Endothelial cell of umbilical vein (primary cell): Measurements from ENCODE around the gene GBP6. TPM values are rescaled to one million over a fixed set of nuclear protein-coding genes. Genes with fewer than 3 reads are reported as not detected.

Source experiments
- BruUV-seq: library from RNA; stranded (reverse); fragments of 400-500 nt; replicated peaks from 2 replicates; lab custom pipeline; 2021; lab: Mats Ljungman, UMichigan
- CTCF ChIA-PET: fragments of 300-600, 350-600 bp; sonication (Branson Sonifier 250); formaldehyde crosslinking; loops from one replicate; lab custom pipeline; 2021; ENCODE audit warnings: antibody characterized with exemption, inconsistent platforms; lab: Charles Lee
- POLR2A ChIA-PET: fragments of 300-600, 350-600 bp; sonication (Branson Sonifier 250); formaldehyde crosslinking; loops from one replicate; lab custom pipeline; 2021; ENCODE audit warnings: antibody characterized with exemption, inconsistent platforms; lab: Charles Lee
- DNase-seq: peaks from one replicate; pipeline ENCODE4 v3.0.0-alpha.2; 2011; ENCODE audit warnings: low read depth, low spot score
- FAIRE-seq: peaks from 2 replicates; lab custom pipeline; 2011; peaks lifted over from hg19 to GRCh38; lab: Jason Lieb, UNC
- H2AFZ ChIP-seq: 2 replicates; pipeline ENCODE4 v1.6.0; 2012; ENCODE audit warnings: low read depth, low read length, control low read depth, inconsistent platforms
- H3K27ac ChIP-seq: 2 replicates; pipeline ENCODE4 v1.5.1; 2011; ENCODE audit warnings: low read depth, mild to moderate bottlenecking, control low read depth, low read length, moderate library complexity; ENCODE audit not compliant: insufficient read depth
- H3K27me3 ChIP-seq, 2 experiments: 2 replicates each; pipeline versions ENCODE4 v1.6.0 to v1.6.1; 2011; ENCODE audit warnings: low read length in 2 of 2, mixed read lengths in 1 of 2; ENCODE audit not compliant: control insufficient read depth in 2 of 2, insufficient read depth in 2 of 2
- H3K36me3 ChIP-seq, 2 experiments: 2 replicates in 1 of 2; 3 replicates in 1 of 2; pipeline ENCODE4 v1.5.1; 2011; ENCODE audit warnings: low read length in 2 of 2, mild to moderate bottlenecking in 1 of 2, moderate library complexity in 1 of 2; ENCODE audit not compliant: control insufficient read depth in 2 of 2, insufficient read depth in 2 of 2; ENCODE audit errors: extremely low read depth in 1 of 2
- H3K4me1 ChIP-seq: 3 replicates; pipeline ENCODE4 v1.5.1; 2011; ENCODE audit warnings: mild to moderate bottlenecking, low read length; ENCODE audit not compliant: control insufficient read depth, insufficient read depth; ENCODE audit errors: extremely low read depth
- H3K4me2 ChIP-seq: 2 replicates; pipeline ENCODE4 v1.6.1; 2011; ENCODE audit warnings: low read length, control low read depth, mixed read lengths; ENCODE audit not compliant: insufficient read depth
- H3K4me3 ChIP-seq, 3 experiments: fragments of 200-600 bp in 1 of 3; sonication (generic), shearing (Covaris generic) in 1 of 3; replicated peaks in 1 of 3; 2 replicates each; pipeline ENCODE4 v1.5.1; 2011 to 2016; ENCODE audit warnings: control low read depth in 3 of 3, low read length in 3 of 3, mild to moderate bottlenecking in 2 of 3, inconsistent platforms in 1 of 3, low read depth in 1 of 3, moderate library complexity in 1 of 3; ENCODE audit not compliant: insufficient read depth in 1 of 3
- H3K79me2 ChIP-seq: 2 replicates; pipeline ENCODE4 v1.6.0; 2012; ENCODE audit warnings: low read length, inconsistent platforms; ENCODE audit not compliant: control insufficient read depth, insufficient read depth
- H3K9ac ChIP-seq: replicated peaks from 2 replicates; pipeline ENCODE3; 2011; ENCODE audit warnings: low read length, control low read depth; ENCODE audit not compliant: insufficient read depth; ENCODE audit errors: extremely low read depth
- H3K9me1 ChIP-seq: replicated peaks from 3 replicates; pipeline ENCODE4 v1.6.0; 2011; ENCODE audit warnings: mild to moderate bottlenecking, low read length; ENCODE audit not compliant: control insufficient read depth, insufficient read depth; ENCODE audit errors: extremely low read depth
- H3K9me3 ChIP-seq: replicated peaks from 2 replicates; pipeline ENCODE4 v1.5.1; 2012; ENCODE audit warnings: low read length, inconsistent platforms; ENCODE audit not compliant: control insufficient read depth, insufficient read depth
- H4K20me1 ChIP-seq: replicated peaks from 2 replicates; pipeline ENCODE3; 2011; ENCODE audit warnings: mild to moderate bottlenecking, low read length; ENCODE audit not compliant: control insufficient read depth, insufficient read depth; ENCODE audit errors: extremely low read depth
- EZH2 ChIP-seq: IDR thresholded peaks from 2 replicates; pipeline ENCODE4 v1.6.1; 2012; ENCODE audit warnings: borderline replicate concordance, low read depth, mild to moderate bottlenecking, moderate library complexity, low read length, inconsistent platforms; ENCODE audit not compliant: severe bottlenecking
- FOS ChIP-seq: IDR thresholded peaks from 2 replicates; pipeline ENCODE4 v1.6.1; 2011; ENCODE audit warnings: mild to moderate bottlenecking, low read length, moderate library complexity, borderline replicate concordance; ENCODE audit not compliant: insufficient read depth
- GATA2 ChIP-seq: IDR thresholded peaks from 2 replicates; pipeline ENCODE4 v1.7.0; 2011; ENCODE audit warnings: low read depth, mild to moderate bottlenecking, moderate library complexity, mixed read lengths, low read length; ENCODE audit not compliant: insufficient read length, insufficient read depth
- JUN ChIP-seq: IDR thresholded peaks from 2 replicates; pipeline ENCODE4 v1.6.1; 2011; ENCODE audit warnings: borderline replicate concordance, low read depth; ENCODE audit not compliant: insufficient read length, insufficient read depth
- MAX ChIP-seq: IDR thresholded peaks from 2 replicates; pipeline ENCODE4 v1.6.1; 2011; ENCODE audit not compliant: insufficient read depth, insufficient read length
- POLR2A ChIP-seq: IDR thresholded peaks from 2 replicates; pipeline ENCODE4 v1.6.1; 2012; ENCODE audit warnings: low read depth, mild to moderate bottlenecking, control low read depth, low read length
- POLR2AphosphoS5 ChIP-seq: IDR thresholded peaks from 2 replicates; pipeline ENCODE4 v1.6.1; 2012; ENCODE audit warnings: low read depth, mild to moderate bottlenecking, control low read depth, low read length, moderate library complexity; ENCODE audit not compliant: insufficient read depth
- dilution Hi-C: fragments of 300-500 bp; cut with MboI; formaldehyde crosslinking; loops from one replicate; pipeline ENCODE4 v1.15.0; 2019; ENCODE audit warnings: low sequenced_read_pairs; ENCODE audit not compliant: extremely low pct_ligation_motif_present
- intact Hi-C: fragments of 100-400 bp; cut with micrococcal nuclease; formaldehyde crosslinking; loops from one replicate; pipeline ENCODE4 v1.10.0; 2022
- polyA plus RNA-seq, 4 experiments: library from polyadenylated mRNA; depleted of rRNA in 3 of 4; stranded (reverse) in 3 of 4; unstranded in 1 of 4; fragments of >200 nt; gene quantifications; 2 replicates each; pipeline versions ENCODE4 v1.2.1 to v1.2.3, GENCODE V29; 2011 to 2012; ENCODE audit warnings: missing spikeins in 1 of 4
- total RNA-seq: library from RNA; stranded (reverse); gene quantifications from 2 replicates; pipeline ENCODE4 v1.2.3, GENCODE V29; 2021
- TF ChIP-seq, protein P1 (sequence below), 2 donors: IDR thresholded peaks; 1 replicate in 1 of 2; 2 replicates in 1 of 2; pipeline ENCODE4 v1.5.1; 2011; ENCODE audit warnings: low read length in 2 of 2, mild to moderate bottlenecking in 2 of 2, moderate library complexity in 2 of 2, control low read depth in 1 of 2, inconsistent platforms in 1 of 2, low read depth in 1 of 2; ENCODE audit not compliant: insufficient read depth in 1 of 2; ENCODE audit errors: extremely low read depth in 1 of 2

The GBP6 gene
- total and polyA plus RNA-seq, 2 donors (not counting 3 experiments of a cell fraction or from before 2014, with no cell fraction given): not detected

GRCh38 chr1:89335486-89335885 is 28.4 kb upstream of the GBP6 start:
- no peaks in the 10 kb centered on the region for H3K9me1 ChIP-seq
- TF ChIP-seq EZH2: no peak
- TF ChIP-seq POLR2AphosphoS5: no peak
- TF ChIP-seq JUN: no peak
- no peak for TF ChIP-seq POLR2A
- no peak for TF ChIP-seq GATA2
- TF ChIP-seq, protein P1, sequence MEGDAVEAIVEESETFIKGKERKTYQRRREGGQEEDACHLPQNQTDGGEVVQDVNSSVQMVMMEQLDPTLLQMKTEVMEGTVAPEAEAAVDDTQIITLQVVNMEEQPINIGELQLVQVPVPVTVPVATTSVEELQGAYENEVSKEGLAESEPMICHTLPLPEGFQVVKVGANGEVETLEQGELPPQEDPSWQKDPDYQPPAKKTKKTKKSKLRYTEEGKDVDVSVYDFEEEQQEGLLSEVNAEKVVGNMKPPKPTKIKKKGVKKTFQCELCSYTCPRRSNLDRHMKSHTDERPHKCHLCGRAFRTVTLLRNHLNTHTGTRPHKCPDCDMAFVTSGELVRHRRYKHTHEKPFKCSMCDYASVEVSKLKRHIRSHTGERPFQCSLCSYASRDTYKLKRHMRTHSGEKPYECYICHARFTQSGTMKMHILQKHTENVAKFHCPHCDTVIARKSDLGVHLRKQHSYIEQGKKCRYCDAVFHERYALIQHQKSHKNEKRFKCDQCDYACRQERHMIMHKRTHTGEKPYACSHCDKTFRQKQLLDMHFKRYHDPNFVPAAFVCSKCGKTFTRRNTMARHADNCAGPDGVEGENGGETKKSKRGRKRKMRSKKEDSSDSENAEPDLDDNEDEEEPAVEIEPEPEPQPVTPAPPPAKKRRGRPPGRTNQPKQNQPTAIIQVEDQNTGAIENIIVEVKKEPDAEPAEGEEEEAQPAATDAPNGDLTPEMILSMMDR (IDR thresholded peaks at IDR 0.05; ENCODE audit: extremely low read depth in 1 of 2, insufficient read depth in 1 of 2, low read depth in 1 of 2, low read length in 2 of 2): no peak
- no peak for TF ChIP-seq FOS
- no peak for TF ChIP-seq MAX
- H3K27me3 ChIP-seq: no peaks in the 10 kb centered on the region
- no peak overlapping the region for H3K4me3 ChIP-seq
- H2AFZ ChIP-seq: no peak overlapping the region
- DNase-seq: no peak
- no peaks in the 10 kb centered on the region for H3K4me1 ChIP-seq
- dilution Hi-C loops: no loop called here
- H3K79me2 ChIP-seq: no peaks in the 10 kb centered on the region
- H3K9ac ChIP-seq: no peak overlapping the region
- no peak for FAIRE-seq
- intact Hi-C loops: no loop called here
- H3K4me2 ChIP-seq: no peak overlapping the region
- H3K27ac ChIP-seq: no peak overlapping the region
- CTCF ChIA-PET: no interaction called here
- no peaks in the 10 kb centered on the region for H4K20me1 ChIP-seq
- H3K36me3 ChIP-seq: no peaks in the 10 kb centered on the region
- POLR2A ChIA-PET: no interaction called here
- H3K9me3 ChIP-seq: no peaks in the 10 kb centered on the region
- no TSS peak for BruUV-seq
